PFSK-1 (cell line): ENCODE results near the gene IPCEF1.

Source experiments
- FOXP2 ChIP-seq: optimal IDR thresholded peaks from 2 replicates; pipeline ENCODE3; 2011; ENCODE audit warnings: borderline replicate concordance, control low read depth, inconsistent platforms; ENCODE audit not compliant: insufficient read depth; ENCODE audit errors: extremely low read length, extremely low read depth
- SIN3A ChIP-seq: IDR thresholded peaks from 2 replicates; pipeline ENCODE4 v1.6.1; 2012; ENCODE audit warnings: mild to moderate bottlenecking, low read length, moderate library complexity, borderline replicate concordance; ENCODE audit not compliant: insufficient read depth
- TAF1 ChIP-seq: IDR thresholded peaks from 2 replicates; pipeline ENCODE4 v1.6.1; 2012; ENCODE audit warnings: low read length, control low read depth, borderline replicate concordance; ENCODE audit not compliant: insufficient read depth

GRCh38 chr6:154295733-154296132 is 60.9 kb downstream of the IPCEF1 start:
- TF ChIP-seq SIN3A (no peak), TAF1 (no peak), FOXP2 (no peak)
